HepG2 (cell line): ENCODE results near the gene ECT2. TPM values are rescaled to one million over a fixed set of nuclear protein-coding genes. Genes with fewer than 3 reads are reported as not detected.

Source experiments
- AGO2 ChIP-seq: fragments of 200-400 bp; formaldehyde crosslinking; optimal IDR thresholded peaks from 2 replicates; pipeline ENCODE3; 2017; ENCODE audit warnings: mild to moderate bottlenecking, low read depth, low read length, moderate library complexity
- ATF3 ChIP-seq: sonication (generic); formaldehyde crosslinking; IDR thresholded peaks from 2 replicates; pipeline ENCODE4 v1.4.0; 2020; ENCODE audit warnings: missing genetic modification reagents
- FOXM1 ChIP-seq: sonication (generic); formaldehyde crosslinking; IDR thresholded peaks from 2 replicates; pipeline ENCODE4 v1.5.0; 2020; ENCODE audit warnings: missing genetic modification reagents
- HIVEP1 ChIP-seq: sonication (generic); formaldehyde crosslinking; IDR thresholded peaks from 2 replicates; pipeline ENCODE4 v1.4.0; 2020; ENCODE audit warnings: mild to moderate bottlenecking, missing genetic modification reagents
- KLF12 ChIP-seq: sonication (generic); formaldehyde crosslinking; IDR thresholded peaks from 2 replicates; pipeline ENCODE4 v1.4.0; 2020; ENCODE audit warnings: missing genetic modification reagents, borderline replicate concordance
- TFDP1 ChIP-seq: IDR thresholded peaks from 2 replicates; pipeline ENCODE4 v1.6.1; 2016; ENCODE audit warnings: missing compliant biosample characterization, missing genetic modification reagents, borderline replicate concordance
- ZBTB14 ChIP-seq: sonication (generic); formaldehyde crosslinking; IDR thresholded peaks from 2 replicates; pipeline ENCODE4 v1.4.0; 2020; ENCODE audit warnings: missing genetic modification reagents
- ZFP1 ChIP-seq: IDR thresholded peaks from 2 replicates; pipeline ENCODE4 v1.6.1; 2016
- ZNF136 ChIP-seq: sonication (generic); formaldehyde crosslinking; IDR thresholded peaks from 2 replicates; pipeline ENCODE4 v1.8.1; 2022; ENCODE audit warnings: low read depth, mild to moderate bottlenecking, moderate library complexity, missing genetic modification reagents
- ZNF430 ChIP-seq: sonication (generic); formaldehyde crosslinking; IDR thresholded peaks from 2 replicates; pipeline ENCODE4 v1.9.0; 2021; ENCODE audit warnings: mild to moderate bottlenecking, missing genetic modification reagents
- ZNF556 ChIP-seq: sonication (generic); formaldehyde crosslinking; IDR thresholded peaks from 2 replicates; pipeline ENCODE4 v1.4.0; 2020; ENCODE audit warnings: mild to moderate bottlenecking, missing genetic modification reagents, borderline replicate concordance
- ZNF788 ChIP-seq: sonication (generic); formaldehyde crosslinking; IDR thresholded peaks from 2 replicates; pipeline ENCODE4 v1.5.0; 2020; ENCODE audit warnings: mild to moderate bottlenecking, missing genetic modification reagents, borderline replicate concordance
- polyA plus RNA-seq, 8 experiments: library from polyadenylated mRNA; depleted of rRNA in 3 of 8; stranded (reverse) in 7 of 8; unstranded in 1 of 8; fragments of >200 nt; fragmentation: Illumina TruSeq in 4 of 8; extraction: Trizol in 4 of 8; gene quantifications; 2 replicates each; pipeline versions ENCODE4 v1.2.1 to v1.2.3, GENCODE V29; 2011 to 2016; ENCODE audit warnings: low read depth in 4 of 8, missing spikeins in 1 of 8, mixed read lengths in 1 of 8; ENCODE audit not compliant: insufficient read depth in 1 of 8
- total RNA-seq, 5 experiments: library from RNA; depleted of rRNA; stranded (reverse); fragments of >200 nt; fragmentation: Illumina TruSeq; extraction: Trizol; gene quantifications; 2 replicates each; pipeline ENCODE4 v1.2.3, GENCODE V29; 2016; ENCODE audit warnings: low read depth in 1 of 5
- TF ChIP-seq, protein P1 (sequence below): sonication (generic); formaldehyde crosslinking; IDR thresholded peaks from 2 replicates; pipeline ENCODE4 v1.4.0; 2020; ENCODE audit warnings: missing genetic modification reagents
- TF ChIP-seq, protein P2 (sequence below): sonication (generic); formaldehyde crosslinking; IDR thresholded peaks from 2 replicates; pipeline ENCODE4 v1.8.1; 2023; ENCODE audit warnings: missing genetic modification reagents, mild to moderate bottlenecking, borderline replicate concordance

Gene ECT2
- total and polyA plus RNA-seq, 2 of the 13 experiments (the other 11 are each of a cell fraction or from before 2014, with no cell fraction given): 21.6 to 52.0 TPM

DNA sequence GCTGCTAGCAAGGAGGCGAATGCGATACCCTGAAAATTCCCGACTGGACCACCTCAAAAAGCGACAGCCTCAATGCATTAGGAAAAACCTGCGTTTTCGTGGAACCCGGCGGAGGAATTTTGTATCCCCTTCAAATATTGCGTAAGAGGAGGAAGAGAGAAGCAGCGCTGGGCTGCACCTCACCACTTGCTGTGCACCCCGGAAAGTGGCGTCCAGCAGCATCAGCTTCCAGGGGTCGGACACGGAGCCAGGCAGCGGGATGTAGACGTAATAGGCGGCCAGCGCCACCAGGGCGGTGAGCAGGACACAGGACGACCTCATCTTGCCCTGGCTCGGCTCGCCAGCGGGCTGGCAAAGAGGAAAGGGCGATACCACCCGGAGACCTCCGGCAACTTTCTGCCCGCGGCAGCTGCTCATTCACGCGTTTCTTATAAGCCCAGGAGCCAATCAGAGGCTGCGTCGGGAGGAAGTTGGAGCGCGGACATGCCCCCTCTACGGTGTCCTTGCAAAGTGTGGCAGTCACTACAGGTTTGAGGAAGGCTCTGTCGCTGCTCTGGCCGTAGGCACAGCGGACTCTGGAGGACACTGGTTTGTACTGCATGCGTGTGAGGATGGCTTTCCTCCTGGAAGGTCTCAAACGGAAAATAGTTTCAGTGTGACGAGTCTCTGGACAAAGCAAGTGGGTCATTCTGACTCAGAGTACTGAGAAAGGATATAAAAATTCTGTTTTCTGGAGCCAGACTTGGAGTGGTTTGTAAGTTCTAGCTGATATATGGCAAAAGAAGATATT is 39.7 kb upstream of the ECT2 start, which contains the start of gene NCEH1 (continued):
- TF ChIP-seq, protein P1, sequence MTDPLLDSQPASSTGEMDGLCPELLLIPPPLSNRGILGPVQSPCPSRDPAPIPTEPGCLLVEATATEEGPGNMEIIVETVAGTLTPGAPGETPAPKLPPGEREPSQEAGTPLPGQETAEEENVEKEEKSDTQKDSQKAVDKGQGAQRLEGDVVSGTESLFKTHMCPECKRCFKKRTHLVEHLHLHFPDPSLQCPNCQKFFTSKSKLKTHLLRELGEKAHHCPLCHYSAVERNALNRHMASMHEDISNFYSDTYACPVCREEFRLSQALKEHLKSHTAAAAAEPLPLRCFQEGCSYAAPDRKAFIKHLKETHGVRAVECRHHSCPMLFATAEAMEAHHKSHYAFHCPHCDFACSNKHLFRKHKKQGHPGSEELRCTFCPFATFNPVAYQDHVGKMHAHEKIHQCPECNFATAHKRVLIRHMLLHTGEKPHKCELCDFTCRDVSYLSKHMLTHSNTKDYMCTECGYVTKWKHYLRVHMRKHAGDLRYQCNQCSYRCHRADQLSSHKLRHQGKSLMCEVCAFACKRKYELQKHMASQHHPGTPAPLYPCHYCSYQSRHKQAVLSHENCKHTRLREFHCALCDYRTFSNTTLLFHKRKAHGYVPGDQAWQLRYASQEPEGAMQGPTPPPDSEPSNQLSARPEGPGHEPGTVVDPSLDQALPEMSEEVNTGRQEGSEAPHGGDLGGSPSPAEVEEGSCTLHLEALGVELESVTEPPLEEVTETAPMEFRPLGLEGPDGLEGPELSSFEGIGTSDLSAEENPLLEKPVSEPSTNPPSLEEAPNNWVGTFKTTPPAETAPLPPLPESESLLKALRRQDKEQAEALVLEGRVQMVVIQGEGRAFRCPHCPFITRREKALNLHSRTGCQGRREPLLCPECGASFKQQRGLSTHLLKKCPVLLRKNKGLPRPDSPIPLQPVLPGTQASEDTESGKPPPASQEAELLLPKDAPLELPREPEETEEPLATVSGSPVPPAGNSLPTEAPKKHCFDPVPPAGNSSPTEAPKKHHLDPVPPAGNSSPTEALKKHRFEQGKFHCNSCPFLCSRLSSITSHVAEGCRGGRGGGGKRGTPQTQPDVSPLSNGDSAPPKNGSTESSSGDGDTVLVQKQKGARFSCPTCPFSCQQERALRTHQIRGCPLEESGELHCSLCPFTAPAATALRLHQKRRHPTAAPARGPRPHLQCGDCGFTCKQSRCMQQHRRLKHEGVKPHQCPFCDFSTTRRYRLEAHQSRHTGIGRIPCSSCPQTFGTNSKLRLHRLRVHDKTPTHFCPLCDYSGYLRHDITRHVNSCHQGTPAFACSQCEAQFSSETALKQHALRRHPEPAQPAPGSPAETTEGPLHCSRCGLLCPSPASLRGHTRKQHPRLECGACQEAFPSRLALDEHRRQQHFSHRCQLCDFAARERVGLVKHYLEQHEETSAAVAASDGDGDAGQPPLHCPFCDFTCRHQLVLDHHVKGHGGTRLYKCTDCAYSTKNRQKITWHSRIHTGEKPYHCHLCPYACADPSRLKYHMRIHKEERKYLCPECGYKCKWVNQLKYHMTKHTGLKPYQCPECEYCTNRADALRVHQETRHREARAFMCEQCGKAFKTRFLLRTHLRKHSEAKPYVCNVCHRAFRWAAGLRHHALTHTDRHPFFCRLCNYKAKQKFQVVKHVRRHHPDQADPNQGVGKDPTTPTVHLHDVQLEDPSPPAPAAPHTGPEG: no peak
- TF ChIP-seq HIVEP1 (CRISPR knock-in tag) (0 out of 2 replicates have a peak, but pooled peaks have one; percentile 25), ZNF136 (CRISPR knock-in tag) (0 out of 2 replicates have a peak, but pooled peaks have one; percentile 77), ZFP1 (no peak), ZNF556 (CRISPR knock-in tag) (0 out of 2 replicates have a peak, but pooled peaks have one; percentile 41), ZNF430 (CRISPR knock-in tag) (0 out of 2 replicates have a peak, but pooled peaks have one; percentile 15), KLF12 (CRISPR knock-in tag) (peak; percentile 6; the same call in 1 of the 2 replicates), ZBTB14 (CRISPR knock-in tag) (no peak), ATF3 (CRISPR knock-in tag) (0 out of 2 replicates have a peak, but pooled peaks have one; percentile 21), AGO2 (peak; percentile 30), ZNF788 (peak; percentile 76; the same call in 1 of the 2 replicates), FOXM1 (CRISPR knock-in tag) (no peak), TFDP1 (CRISPR knock-in tag) (peak; percentile 64; the same call in 1 of the 2 replicates)
- TF ChIP-seq, protein P2, sequence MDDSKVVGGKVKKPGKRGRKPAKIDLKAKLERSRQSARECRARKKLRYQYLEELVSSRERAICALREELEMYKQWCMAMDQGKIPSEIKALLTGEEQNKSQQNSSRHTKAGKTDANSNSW (CRISPR knock-in tag): 0 out of 2 replicates have a peak, but pooled peaks have one; percentile 71
